ENCODE data around the gene CD83. TPM values are rescaled to one million over a fixed set of nuclear protein-coding genes. Genes with fewer than 3 reads are reported as not detected.
A peak's percentile ranks its signal among the peaks of the same experiment; 100 is the strongest.
"Not testable (repeated sequence)": the region's sequence is repeated elsewhere in the genome, so short reads cannot be mapped to it uniquely, and the experiment has no call there.

The CD83 gene
- 1.3 TPM for polyA plus RNA-seq (2013, experiment 1 of 2; ENCODE audit: insufficient read length)
- polyA plus RNA-seq (2013, experiment 2 of 2; ENCODE audit: insufficient read length) = 1.8 TPM

GRCh38 chr6:14117158-14118090, at the start of gene CD83:
Gene CD83, plus strand, starts transcription at chr6:14117772. Its CDS starts 40 bp downstream, at chr6:14117812.
- peak; percentile 60 for DNase-seq

- peak; percentile 92 for DNase-seq
Measured at GRCh38 chr6:14068133-14068532, 49.4 kb upstream of the CD83 start.

- no peak for DNase-seq
Measured at GRCh38 chr6:14068623-14069022, 48.9 kb upstream of the CD83 start.

- DNase-seq = no peak
Measured at GRCh38 chr6:14070457-14070856, 47.1 kb upstream of the CD83 start.

DNA sequence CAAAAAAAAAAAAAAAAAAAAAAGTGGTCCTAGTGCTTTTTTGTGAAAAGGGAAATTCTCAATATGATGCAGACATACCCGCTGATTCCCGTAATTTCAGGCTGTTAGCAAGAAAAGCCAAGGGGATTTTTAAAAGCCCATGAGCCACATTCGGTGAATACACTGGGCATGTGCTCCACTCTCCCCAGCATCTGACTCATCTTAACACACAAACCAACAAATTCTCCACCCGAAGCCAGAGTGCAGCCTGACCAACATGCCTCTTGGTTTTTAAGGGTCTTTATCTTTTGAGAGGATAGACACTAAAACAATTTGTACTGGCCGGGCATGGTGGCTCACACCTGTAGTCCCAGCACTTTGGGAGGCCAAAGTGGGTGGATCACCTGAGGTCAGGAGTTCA, 45.5 kb upstream of the CD83 start:
- DNase-seq = peak; percentile 27

GRCh38 chr6:14073561-14074354, 43.8 kb upstream of the CD83 start:
- not testable (repeated sequence) for DNase-seq

- DNase-seq = no peak
Measured at GRCh38 chr6:14074476-14075094, 43.0 kb upstream of the CD83 start.

GRCh38 chr6:14075095-14075503, 42.5 kb upstream of the CD83 start:
- peak; percentile 46 for DNase-seq

GRCh38 chr6:14077193-14077867, 40.2 kb upstream of the CD83 start:
- no peak for DNase-seq

DNA sequence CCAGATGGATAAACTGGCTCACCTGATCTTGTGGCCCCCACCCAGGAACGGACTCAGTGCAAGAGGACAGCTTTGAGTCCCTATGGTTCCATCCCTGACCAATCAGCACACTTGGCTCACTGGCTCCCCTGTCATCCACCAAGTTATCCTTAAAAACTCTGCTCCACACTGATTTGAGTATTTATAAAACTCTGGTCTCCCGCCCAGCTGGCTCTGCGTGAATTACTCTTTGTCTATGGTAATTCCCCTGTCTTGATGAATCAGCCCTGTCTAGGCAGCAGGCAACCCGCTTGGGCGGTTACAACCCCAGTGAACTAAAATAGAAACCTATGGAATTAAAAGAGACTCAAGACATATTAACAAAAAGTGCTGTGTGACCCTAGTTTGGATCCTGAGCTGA, 38.1 kb upstream of the CD83 start:
- DNase-seq = peak; percentile 22

GRCh38 chr6:14079971-14080370, 37.6 kb upstream of the CD83 start:
- DNase-seq = no peak

- DNase-seq = no peak
Measured at GRCh38 chr6:14081126-14081525, 36.4 kb upstream of the CD83 start.

DNA sequence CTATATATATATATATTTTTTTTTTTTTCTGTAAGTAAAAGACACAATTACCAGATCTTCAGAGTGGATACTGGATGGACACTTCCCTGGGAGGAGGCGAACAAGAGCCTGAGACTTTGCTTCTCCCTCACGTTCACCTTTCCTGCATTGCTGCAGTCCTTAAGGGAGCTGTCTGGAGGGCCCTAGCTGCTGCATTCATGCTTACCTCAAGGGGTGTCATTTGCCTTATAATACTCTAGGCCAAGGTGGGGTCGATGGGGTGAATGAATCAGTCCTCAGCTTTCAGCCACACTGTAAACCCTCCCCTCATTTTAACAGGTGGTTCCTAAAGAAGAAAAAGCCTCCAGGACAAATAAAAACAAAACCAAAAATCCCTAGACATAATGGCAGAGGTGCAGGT, 34.8 kb upstream of the CD83 start:
- DNase-seq = no peak

DNA sequence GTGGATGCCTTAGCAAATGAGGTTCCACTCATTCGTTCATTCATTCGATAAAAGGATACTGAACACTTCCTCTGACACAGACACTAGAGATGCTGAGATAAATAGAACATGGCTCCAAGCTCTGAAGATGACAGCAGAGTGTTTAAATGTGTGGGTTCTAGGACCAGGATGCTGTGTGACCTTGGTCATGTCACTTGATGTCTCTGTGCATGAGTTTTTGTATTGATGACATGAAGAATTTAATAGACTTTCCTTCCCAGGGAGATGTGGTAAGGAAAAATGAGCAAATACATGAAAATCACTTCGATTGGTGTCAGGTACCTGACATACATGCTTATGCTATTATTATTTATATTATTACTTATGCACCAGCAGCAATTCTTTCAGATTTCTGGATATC, 34.3 kb upstream of the CD83 start:
- no peak for DNase-seq

GRCh38 chr6:14083751-14084150, 33.8 kb upstream of the CD83 start:
- DNase-seq = no peak

DNA sequence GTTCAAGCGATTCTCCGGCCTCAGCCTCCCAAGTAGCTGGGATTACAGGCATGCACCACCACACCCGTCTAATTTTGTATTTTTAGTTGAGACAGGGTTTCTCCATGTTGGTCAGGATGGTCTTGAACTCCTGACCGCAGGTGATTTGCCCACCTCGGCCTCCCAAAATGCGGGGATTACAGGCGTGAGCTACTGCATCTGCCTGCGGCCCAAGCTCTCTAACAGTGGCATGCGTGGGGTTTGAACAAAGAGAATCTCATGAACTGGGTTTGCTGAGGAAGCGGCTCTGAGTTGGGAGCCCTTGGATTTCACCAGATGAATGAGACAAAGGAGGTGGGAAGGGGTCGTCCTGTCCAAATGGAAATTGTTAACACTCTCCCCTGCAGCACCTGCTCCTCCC, 33.2 kb upstream of the CD83 start:
- DNase-seq = no peak

DNA sequence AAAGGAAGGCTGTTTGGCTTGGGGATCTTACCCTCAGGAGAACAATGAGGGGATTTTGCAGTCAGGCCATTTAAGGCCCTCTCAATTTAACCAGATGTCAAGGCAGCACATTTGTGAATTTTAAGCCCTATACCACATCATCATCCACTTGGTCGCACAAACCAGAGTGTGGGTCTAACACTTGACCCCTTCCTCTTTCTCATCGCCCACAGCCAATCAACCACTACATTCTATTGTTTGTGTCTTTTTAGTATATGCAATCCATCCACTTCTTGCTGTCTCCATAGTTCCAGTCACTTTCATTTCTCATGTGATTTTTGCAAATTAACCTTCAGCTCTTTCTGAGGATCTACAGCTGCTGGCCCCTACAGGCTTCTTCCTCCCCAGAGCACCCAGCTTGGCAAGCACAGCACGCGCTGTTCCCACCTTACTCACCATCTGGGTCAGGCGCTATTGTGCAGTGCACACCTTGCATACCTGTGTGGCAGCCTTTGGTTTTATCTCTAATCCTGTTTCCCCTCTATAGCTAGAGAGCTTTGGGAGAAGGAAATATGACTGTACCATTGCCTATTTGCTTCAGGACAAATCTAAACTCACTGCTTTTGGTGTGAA, 32.3 kb upstream of the CD83 start:
- DNase-seq = no peak

GRCh38 chr6:14086701-14087100, 30.9 kb upstream of the CD83 start:
- DNase-seq = no peak

GRCh38 chr6:14088600-14089192, 28.9 kb upstream of the CD83 start:
- DNase-seq = no peak

- no peak for DNase-seq
Measured at GRCh38 chr6:14089224-14089623, 28.3 kb upstream of the CD83 start.

DNA sequence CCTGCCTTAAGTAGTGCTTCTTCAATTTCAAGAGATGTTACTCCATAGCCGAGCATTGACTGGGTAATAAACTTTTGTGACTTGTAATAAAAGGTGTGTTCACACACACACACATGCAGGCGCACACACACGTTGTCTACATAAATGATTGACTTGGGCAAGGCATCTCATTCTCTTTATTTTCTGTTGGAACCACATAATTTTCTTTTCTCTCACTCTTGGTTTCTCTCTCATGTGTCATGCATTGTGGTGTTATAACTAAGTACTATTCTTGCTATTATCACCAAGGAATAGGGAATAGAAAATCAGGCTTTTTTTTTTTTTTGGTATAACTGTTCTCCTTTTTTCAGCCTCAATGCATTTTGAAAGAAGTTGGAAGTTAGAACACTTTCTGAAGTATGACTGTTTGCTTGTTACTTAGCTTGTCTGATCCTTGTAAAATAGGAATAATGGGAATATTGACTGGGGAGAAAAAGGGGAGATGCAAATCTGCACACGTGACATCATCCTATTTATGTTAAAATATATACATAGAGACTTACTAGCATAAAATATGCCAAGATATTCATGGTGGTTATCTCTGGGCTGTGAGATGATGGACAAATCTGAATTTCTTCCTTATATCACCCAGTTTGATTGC, 26.1 kb upstream of the CD83 start:
- DNase-seq = no peak

Data from fibroblast of skin of scalp (primary cell).